Embryonic facial prominence (tissue), 1 donor: ENCODE results near the gene CLTCL1.

Experiments used
- DNase-seq: peaks from one replicate; pipeline ENCODE4 v3.0.0-alpha.2; 2016; ENCODE audit errors: extremely low spot score

The CLTCL1 gene

DNA sequence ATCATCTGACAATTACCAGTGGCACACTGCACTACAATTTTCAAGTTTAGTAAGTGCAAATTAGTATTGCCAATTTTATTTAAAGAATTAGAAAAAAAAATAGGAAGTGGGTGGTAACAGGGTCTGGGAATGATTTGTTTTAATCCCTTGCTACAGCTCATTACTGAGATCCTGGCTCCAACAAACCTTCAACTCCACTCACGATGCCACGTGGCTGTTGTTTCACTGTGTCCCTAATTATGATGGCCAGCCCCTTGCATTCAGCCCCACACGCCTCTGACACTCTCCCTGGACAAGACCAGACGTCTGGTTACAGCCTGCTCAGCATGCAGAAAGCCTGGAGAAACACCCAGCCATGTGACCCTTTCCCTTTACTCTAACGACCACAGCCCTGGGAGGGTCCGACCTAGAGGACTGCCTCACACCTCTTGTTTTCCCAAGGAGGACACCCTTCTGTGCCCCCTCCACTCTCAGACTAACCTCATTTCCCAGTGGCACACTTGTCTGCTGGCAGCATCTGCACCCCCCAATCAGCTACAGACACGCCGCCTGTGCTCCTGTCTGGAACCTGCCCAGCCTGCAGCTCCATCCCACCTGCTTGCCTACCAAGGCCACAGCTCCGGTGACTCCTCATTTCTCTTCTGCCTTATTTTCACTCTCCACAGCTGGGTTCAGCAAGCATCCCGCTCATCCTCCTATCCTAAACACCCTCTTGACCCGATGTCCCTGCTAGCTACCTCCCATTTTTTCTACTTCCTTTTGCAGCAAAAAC is 94.5 kb downstream of the CLTCL1 start:
- DNase-seq: no peak

DNA sequence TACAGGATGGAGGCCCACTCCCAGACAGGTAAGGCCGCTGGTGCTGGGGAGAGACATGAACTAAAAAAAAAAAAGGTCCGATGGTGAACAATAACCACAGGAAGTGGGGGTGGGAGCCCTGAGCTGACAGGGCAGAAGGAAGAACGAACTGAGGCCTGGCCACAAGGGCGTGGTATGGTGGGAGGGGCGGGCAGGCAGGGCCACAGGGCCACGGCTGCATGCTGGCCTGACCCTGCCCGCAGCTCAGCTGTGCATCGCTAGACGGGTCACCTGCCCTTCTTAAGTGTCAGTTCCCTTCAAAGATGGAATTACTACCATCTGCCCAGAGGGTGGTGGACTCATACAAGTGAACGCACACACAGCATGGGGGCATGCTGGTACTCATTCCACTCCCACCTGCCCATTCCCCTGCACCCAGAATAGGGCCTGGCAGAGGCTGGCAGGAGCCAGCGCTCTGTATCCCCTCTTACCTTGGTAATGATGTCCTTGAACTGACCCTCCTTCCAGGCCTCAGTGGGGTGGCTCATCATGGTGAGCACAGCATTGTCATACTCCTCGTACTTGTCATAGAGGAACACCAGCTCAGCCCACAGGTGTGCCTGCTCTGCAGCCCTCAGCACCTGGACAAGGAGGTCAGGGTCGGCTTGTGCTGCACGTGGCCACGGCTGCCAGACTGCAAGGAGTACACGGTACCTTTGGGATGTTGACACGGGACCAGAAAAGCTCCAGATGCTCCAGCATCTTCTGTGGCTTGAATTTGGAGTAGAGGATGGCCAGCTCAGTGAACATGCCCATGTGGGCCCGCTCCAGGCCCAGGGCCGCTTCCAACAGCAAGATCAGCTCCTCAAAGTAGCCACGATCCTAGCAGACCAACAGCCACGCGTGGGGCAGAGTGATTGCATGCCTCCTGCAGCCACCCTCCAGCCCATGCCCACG is 95.5 kb downstream of the CLTCL1 start:
- no peak for DNase-seq

DNA sequence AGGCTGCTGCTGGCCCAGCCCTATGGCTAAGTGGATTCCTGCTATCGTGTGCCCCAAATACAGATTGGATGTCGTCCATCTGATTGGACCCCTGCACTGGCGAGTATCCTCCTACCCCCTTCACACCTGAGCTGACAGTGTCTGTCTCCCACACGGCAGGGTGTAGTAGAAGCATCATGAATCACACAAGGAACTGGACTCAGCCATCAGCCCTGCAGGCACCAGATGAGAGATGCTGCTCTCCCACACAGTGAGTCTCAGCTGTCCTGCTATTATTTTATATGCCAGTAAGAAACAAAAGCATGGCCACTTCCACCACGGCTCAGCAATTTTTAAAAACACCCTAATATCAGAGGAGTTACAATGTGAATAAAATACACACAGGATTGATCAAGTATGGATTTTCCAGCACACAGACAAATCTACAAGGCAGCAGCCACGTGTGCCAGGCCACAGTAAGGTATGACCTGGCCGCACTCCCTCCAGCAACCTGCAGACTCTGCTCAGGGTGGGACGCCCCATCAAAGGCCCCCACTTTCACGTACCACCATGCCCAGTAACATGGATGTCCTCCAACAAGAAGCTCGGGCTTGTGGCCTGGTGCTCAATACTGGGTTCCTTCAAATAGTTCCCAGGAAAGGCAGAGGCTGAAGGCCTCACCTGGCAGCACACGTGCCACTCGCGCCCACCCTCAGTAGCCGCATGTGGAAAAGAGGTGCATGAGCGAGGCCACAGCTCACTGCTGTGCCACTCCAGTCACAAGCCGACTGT is 96.6 kb downstream of the CLTCL1 start:
- no peak for DNase-seq

DNA sequence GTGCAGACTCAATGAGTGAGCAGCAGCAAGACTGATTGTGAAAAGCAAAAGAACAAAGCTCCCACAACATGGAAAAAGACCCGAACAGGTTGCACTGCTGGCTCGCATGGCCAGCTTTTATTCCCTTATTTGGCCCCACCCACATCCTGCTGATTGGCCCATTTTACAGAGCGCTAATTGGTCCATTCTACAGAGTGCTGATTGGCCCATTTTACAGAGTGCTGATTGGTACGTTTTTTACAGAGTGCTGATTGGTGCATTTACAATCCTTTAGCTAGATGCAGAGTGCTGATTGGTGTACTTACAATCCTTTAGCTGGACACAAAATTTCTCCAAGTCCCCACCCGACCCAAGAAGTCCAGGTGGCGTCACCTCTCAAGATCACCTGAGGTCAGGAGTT is 97.6 kb downstream of the CLTCL1 start:
- no peak for DNase-seq

DNA sequence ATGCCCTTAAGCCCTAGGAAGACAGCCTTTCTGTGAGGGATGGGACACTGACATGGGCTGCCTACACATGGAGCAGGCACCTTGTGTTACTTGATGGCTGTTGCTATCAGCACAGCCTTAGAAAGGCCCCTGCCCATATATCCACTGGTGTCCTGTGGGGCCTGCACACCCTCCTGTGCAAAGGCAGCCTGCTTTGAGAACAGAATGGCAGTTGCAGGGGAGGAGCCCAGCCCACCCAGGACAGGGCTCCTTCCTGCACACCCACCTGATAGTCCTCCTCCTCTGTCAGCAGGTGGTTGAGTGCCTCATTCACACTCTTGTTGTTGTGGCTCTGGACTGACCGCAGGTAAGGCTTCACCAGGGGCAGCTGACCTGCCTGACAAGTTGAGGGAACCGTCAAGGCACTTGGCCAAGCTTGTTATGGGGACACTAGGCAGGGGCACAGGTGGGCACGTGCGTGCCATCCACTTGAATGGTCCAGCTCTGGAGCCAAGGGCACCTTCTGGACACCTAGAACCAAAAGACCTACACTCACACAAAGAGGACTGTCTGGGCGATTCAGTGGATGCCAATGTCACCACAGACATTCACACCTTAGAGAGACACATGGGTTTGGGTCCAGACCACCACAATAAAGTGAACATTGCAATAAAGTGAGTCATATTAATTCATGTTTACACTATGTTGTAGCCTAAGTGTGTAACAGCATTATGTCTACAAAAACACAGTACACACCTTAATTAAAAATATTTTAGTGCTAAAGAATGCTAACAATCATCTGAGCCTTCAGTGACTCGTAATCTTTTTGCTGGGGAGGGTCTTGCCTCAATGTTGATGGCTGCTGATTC is 103.6 kb downstream of the CLTCL1 start:
- no peak for DNase-seq

DNA sequence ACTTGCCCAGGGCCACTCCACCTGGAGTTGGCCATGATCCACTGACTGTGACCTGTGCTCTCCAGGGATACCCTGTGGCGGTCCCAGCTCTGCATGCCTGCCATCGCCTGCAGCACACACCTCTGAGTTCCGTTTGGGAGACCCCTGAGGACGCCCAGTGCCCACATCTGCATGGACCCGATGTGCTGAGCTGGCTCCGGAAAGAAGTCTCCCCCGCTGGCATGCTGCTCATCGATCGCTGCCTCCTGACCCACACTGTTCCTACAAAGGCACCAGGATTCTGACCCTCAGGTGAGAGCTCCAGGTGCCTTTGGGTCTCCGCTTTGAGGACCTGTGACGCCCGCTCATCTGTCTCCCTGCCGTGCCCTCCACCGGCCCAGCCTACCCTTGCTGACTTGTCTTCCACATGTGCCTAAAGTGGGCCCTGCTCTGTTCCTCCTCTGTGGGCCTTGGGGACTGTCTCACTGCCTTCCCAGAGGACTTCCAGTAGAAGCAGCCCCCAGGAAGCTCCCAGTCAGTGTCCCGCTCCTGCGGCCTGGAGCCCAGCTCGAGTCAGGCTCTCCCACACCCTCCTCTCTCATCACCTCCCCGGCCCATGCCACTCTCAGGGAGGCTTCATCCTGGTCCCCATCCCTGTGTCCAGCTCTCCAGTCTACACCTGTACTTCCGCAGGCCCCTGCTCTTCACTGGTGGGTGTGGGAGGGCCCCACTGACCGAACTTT is 107.1 kb downstream of the CLTCL1 start:
- no peak for DNase-seq

DNA sequence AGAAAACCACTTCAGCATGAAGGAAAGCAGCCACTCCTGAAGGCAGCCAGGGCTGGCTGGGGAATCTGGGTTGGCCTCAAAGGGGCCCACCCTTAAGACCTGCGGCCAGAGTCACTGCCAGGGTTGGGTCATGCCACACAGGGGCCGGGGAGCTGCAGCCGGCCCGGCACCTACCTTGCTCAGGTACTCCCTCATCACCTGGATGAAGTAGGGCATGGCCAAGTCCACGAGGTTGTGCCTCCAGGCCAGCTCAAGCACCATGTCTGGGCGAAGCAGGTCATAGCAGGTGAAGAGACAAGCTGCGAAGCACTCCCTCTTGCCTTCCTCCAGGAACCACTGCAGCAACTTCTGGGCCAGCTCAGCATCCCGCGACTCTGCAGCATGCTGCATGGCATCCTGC is 108.3 kb downstream of the CLTCL1 start:
- DNase-seq: no peak

DNA sequence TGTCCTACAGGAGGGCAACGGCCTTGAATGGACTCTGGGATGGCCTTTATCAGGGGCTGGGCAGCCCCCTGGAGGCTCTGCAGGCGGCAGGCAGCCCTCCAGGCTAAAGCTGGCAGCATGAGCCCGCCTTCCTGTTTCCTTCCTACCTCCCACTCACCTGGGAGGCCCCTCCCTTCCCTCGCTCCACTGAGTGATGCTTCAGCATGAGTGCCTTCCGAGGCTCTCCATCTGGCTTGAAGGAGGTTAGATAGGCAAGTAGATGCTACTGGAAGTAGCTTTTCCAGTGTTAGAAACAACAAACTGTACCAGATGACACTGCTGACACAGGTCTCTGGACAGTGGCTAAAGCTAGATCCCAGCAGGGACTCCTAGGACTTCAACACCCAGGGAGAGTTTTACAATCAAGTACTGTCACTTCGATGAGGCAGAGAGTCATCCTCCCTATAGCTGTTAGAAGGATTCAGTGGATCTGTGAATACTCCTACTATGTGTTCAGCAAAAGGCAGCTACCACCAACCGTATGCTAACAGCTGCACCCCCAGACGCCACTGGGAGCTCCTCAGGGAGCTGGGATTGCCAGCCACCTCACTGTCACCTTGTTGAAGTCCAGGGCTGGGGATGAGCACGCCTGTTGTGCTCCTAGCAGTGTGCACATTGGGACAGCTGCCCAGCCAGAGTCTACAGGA is 108.9 kb downstream of the CLTCL1 start:
- DNase-seq: no peak

DNA sequence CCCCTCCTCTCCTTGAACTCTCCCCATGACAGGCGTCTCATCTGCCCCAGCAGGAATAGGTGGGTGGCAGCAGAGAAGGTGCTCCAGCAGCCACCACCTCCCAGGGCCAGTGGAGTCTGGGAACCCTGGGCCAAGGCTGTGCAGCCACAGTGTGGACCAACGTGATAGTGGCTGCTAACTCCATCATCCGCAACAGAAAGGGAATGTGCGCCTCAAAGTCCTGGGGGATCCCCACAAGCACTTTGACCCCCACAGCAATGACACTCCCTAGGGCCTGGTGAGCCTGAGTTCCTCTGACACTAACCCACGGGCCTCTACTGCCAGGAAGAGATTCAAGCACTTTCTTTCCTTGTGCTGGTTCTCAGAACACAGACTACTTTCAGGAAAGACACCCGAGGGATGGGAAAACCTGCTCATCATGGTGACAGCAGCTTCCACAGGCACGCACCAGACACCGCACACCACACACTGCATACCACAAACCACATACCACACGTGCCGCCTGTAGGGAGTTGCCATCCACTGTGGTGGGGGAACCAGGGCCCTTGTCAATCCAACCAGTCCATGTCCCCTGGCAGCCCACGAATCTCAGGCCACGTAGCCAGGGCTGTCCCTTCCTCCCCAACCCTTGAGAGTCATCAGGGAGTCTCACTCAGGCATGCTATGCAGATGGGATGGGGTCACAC is 109.6 kb downstream of the CLTCL1 start:
- DNase-seq: no peak

DNA sequence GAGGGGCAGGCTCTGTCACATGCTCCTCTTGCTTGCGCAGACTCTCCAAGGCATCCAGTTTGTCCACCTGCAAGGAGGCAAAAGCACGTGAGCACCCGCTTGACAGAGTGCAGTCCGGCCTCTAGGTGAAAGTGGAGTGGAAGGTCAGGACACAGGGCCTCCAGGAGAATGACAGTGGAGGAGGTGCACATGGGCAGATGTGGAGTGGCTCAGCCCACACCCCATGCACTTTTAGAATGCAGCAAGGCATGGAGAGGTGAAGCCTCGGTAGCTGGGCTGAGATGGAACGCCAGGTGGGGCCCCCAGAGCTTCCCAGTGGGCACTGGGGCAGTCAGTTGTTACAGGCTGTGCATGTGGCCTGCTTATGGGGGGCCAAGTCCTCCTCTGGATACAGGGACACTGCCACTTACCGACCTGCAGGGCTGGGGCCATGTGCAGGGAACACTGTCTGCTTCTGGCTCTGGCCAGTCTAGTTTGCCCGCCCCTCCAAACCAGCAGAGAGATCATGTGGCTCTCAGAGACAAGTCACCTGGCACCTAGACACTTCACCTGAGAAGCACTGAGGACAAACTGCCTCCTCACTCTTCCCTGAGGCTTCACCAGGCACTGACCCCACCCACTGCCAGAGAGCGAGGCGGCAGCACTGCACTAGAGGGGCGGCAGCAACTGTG is 110.6 kb downstream of the CLTCL1 start:
- DNase-seq: no peak

DNA sequence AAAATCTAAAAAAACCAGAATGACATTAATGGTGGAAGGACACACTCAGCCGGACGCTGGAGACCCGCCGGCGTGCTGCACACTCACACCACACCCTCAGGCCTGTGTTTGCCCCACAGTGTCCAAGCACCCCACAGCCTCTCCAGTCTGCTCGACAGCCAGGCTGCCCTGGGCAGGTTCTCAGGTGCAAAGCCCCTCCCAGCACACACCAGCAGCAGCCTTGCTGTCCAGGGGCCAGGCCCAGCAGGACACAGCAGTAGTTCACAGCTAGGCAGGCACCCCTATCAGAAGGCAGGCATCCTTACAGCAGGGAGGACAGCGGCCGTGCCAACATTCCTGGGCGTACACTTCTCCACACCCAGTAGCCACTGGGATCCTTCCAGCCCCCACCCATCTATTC is 111.3 kb downstream of the CLTCL1 start:
- DNase-seq: no peak

DNA sequence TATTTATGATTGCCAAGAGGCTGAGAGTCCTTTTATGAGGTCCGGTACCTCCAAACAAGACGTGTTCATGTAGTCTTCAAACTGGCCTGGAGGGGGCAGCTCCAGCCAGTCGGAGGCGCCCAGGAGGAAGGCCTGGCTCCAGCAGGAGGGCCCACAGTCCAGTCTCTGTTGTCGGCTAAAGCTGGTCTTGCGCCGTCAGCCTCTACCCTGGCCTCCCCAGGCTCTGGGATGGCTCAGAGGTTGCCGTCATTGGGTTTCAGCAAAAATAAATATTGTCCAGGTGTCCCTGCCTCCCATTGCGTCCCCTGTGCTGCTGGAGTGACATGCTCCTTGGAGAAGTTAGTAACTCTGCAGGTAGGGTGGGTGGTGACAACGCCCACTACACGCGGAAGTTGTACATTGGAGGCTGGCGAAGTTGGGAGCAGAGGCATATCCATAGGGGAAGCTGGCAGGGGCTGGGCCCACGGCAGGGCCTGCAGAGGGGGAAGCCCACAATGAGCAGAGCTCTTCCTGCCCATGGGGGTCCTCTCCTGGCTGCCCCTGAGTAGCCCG is 111.9 kb downstream of the CLTCL1 start:
- DNase-seq: peak; percentile 29

DNA sequence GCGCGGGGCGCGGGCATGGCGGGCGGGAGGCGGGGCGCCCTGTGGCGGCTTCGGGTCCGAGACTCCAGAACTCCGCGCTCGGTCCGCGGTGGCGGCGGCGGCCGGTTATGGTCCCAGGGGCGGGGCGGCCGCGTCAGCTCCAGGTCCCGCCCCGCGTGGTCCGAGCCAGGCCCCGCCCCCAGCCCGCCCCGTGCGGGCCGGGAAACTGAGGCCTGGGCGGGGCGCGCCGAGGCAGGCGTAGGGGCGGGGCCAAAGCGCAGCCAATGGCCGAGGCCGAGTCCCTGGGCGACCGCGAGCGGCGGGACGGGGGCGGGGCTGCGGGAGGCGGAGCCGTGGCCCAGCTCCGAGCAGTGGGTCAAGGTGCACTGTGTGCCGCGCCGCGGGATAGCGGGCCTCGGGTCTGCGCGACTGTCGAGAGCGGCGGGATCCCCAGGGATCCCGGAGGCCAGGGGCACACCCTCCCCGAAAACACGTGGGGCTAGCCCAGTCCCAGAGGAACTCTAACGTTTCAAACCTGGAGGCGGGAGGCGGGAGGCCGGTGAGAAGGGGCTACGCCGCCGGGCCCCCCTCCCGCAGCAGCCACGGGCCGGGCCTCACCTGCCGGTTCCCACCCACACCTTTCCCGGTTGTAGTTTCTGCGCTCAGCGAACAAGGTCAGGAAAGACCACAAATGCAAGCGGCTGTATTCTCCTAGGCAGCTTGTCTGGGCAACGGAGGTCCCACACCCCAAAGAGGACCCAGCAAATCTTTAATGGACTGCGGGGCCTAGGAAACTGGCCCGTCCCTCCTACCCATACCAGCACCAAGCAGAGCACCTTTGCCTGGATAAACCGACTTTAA is 112.6 kb downstream of the CLTCL1 start, which contains the start of gene SLC25A1:
Gene SLC25A1 (minus strand): TSS at position 80 of the 840 bp plus-strand sequence. CDS start 63 bp downstream, at position 17.
- DNase-seq: no peak

DNA sequence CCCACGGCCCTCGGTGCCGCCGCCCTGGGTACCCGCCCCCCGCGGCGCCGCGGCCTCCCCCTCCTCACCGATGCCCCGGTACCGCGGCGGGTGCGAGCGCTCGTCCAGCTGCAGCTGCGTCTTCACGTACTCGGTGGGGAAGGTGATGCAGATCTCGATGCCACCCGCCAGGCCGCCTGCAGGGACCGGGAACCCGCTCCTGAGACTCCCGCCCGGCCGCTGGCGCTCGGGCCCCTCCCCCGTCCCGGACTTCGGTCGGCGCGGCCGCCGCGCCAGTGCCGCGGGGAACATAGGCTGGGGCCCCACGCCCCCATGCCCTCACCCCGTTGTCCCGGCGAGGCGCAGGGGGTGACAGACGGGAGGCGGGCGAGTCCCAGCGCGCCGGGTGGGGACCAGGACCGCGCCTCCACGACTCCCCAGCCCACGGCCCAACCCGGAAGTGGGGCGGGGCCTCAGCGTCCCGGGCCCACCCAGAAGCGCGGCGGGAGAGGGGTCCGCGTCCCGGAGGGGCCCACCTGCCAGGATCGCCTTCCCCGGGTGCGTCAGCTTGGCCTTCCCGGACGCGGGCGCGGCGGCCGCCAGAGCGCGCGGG is 113.4 kb downstream of the CLTCL1 start:
- no peak for DNase-seq

DNA sequence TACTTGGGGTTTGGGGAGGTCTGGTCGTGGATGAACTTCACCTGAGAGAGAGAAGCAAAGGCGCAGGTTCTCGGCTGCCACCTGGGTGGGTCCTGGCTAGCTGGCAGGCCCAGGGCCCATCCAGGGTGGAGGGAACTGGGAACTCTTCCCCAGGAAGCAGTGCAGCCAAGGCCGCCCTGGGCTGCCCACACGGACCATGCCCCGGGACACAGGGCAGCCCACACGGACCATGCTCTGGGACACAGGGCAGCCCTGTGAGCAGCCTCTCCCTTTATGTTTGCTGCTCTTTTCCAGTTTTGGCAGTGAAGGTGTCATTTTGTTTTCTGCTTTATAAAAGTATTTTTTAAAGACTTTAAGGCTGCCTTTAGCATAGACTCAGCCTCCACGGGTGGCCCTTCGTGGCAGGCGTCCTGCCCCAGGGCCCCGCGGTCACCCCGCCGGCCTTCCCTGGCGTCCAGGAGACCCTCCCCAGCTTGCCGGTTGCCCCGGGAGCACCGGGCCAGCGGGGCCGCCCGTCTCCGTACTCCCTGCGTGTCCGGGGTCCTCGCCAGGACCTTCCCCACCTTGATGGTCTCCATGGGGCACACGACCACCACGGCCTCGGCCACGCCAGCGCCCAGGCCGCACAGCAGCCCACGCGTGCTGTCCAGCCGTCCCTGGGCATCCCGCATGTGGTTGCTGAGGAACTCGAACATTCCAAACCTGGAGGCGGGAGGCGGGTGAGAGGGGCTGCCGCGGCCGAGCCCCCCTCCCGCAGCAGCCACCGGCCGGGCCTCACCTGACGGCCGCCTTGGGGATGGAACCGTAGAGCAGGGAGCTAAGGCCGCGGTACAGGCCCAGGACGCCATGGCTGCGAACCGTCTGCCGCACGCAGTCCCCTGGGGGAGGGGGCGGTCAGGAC is 114.1 kb downstream of the CLTCL1 start:
- no peak for DNase-seq

DNA sequence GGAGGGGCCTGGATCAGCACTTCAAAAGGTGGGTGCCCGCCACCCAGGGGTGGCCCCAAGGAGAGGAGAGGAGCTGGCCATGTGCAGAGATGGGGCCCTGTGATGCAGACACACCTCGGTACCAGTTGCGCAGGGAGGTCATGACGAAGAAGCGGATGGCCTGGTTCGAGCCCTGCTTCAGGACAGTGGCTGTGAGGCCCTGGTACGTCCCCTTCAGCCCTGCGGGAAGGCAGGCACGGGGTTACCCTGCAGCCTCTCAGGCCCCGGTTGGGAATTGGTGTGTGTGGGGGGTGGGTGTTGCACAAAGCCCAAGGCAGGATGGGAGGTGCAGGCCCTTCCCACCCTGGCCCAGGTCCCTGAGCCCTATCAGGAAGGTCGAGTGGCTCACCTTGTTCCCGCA is 114.8 kb downstream of the CLTCL1 start:
- DNase-seq: no peak
